Measurements from ENCODE around the gene CPXM2. TPM values are rescaled to one million over a fixed set of nuclear protein-coding genes. Genes with fewer than 3 reads are reported as not detected.
"Not testable (repeated sequence)": the region's sequence is repeated elsewhere in the genome, so short reads cannot be mapped to it uniquely, and the experiment has no call there.

The CPXM2 gene
- total RNA-seq, 1 experiment from 2014 or later, result not detected

- Mint-ChIP-seq H3K27ac (ENCODE audit: low read depth, unreplicated experiment) (no peak overlapping the region), H3K4me3 (ENCODE audit: unreplicated experiment) (no peak overlapping the region), H3K9me3 (ENCODE audit: unreplicated experiment) (no peaks in the 10 kb centered on the region), H3K4me1 (ENCODE audit: insufficient read depth, unreplicated experiment) (peaks cover 6% of the 10 kb centered on the region), H3K36me3 (ENCODE audit: insufficient read depth, unreplicated experiment) (no peaks in the 10 kb centered on the region), H3K27me3 (ENCODE audit: insufficient read depth, unreplicated experiment) (peaks cover 23% of the 10 kb centered on the region)
- BruUV-seq (replicated peaks), result no TSS peak
- intact Hi-C loops (cut with micrococcal nuclease), result no loop called here
- DNase-seq (ENCODE audit: unreplicated experiment), result no peak
- TF ChIP-seq, protein P1, sequence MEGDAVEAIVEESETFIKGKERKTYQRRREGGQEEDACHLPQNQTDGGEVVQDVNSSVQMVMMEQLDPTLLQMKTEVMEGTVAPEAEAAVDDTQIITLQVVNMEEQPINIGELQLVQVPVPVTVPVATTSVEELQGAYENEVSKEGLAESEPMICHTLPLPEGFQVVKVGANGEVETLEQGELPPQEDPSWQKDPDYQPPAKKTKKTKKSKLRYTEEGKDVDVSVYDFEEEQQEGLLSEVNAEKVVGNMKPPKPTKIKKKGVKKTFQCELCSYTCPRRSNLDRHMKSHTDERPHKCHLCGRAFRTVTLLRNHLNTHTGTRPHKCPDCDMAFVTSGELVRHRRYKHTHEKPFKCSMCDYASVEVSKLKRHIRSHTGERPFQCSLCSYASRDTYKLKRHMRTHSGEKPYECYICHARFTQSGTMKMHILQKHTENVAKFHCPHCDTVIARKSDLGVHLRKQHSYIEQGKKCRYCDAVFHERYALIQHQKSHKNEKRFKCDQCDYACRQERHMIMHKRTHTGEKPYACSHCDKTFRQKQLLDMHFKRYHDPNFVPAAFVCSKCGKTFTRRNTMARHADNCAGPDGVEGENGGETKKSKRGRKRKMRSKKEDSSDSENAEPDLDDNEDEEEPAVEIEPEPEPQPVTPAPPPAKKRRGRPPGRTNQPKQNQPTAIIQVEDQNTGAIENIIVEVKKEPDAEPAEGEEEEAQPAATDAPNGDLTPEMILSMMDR (IDR thresholded peaks at IDR 0.05; ENCODE audit: unreplicated experiment), result no peak
- ChIA-PET POLR2A (no interaction called here), CTCF (no interaction called here)
Measured at GRCh38 chr10:123742751-123743440, 148.7 kb downstream of the CPXM2 start.

DNA sequence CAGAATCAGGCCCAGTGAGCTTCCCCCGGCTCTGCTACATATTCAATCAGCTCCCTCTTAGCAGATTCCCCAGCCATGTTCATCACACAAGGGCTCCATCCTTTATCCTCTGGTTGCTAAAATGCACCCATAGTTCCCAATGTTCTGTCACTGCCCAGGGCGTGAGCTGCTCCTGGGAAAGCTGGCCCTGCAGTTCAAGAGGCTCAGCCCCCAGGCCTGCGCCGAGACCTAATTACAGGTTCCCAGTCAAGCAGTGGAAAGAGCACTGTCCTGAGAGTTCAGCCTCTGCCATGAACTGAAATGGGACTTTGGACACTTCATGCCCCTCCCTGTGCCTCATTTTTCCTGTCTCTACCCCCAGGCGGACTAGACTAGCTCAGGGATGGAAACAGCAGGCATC lies 149.9 kb downstream of the CPXM2 start:
- Mint-ChIP-seq H3K27ac (ENCODE audit: low read depth, unreplicated experiment) (no peak overlapping the region), H3K27me3 (ENCODE audit: insufficient read depth, unreplicated experiment) (peaks cover 23% of the 10 kb centered on the region), H3K9me3 (ENCODE audit: unreplicated experiment) (no peaks in the 10 kb centered on the region), H3K36me3 (ENCODE audit: insufficient read depth, unreplicated experiment) (no peaks in the 10 kb centered on the region), H3K4me3 (ENCODE audit: unreplicated experiment) (no peak overlapping the region), H3K4me1 (ENCODE audit: insufficient read depth, unreplicated experiment) (peaks cover 6% of the 10 kb centered on the region)
- intact Hi-C loops (cut with micrococcal nuclease), result no loop called here
- TF ChIP-seq, protein P1 (IDR thresholded peaks at IDR 0.05; ENCODE audit: unreplicated experiment), result no peak
- no peak for DNase-seq (ENCODE audit: unreplicated experiment)
- ChIA-PET CTCF (interaction anchor here (0.6 to 1.0 kb wide), 2 partner anchors 159 to 1196 kb away, joined by 3 to 5 read pairs; no protein-coding TSS in a partner anchor), POLR2A (no interaction called here)
- no TSS peak for BruUV-seq (replicated peaks)

- no peak overlapping the region for H3K4me3 Mint-ChIP-seq (ENCODE audit: unreplicated experiment)
- ChIA-PET POLR2A (no interaction called here), CTCF (interaction anchor here (1.0 kb wide), 1 partner anchor 159 kb away, joined by 5 read pairs; no protein-coding TSS in a partner anchor)
- TF ChIP-seq, protein P1 (IDR thresholded peaks at IDR 0.05; ENCODE audit: unreplicated experiment), result no peak
- no peaks in the 10 kb centered on the region for H3K9me3 Mint-ChIP-seq (ENCODE audit: unreplicated experiment)
- BruUV-seq (replicated peaks), result no TSS peak
- no peak for DNase-seq (ENCODE audit: unreplicated experiment)
- no peak overlapping the region for H3K27ac Mint-ChIP-seq (ENCODE audit: low read depth, unreplicated experiment)
- H3K27me3 Mint-ChIP-seq (ENCODE audit: insufficient read depth, unreplicated experiment), result peaks cover 23% of the 10 kb centered on the region
- H3K36me3 Mint-ChIP-seq (ENCODE audit: insufficient read depth, unreplicated experiment), result no peaks in the 10 kb centered on the region
- intact Hi-C loops (cut with micrococcal nuclease), result no loop called here
- H3K4me1 Mint-ChIP-seq (ENCODE audit: insufficient read depth, unreplicated experiment), result peaks cover 6% of the 10 kb centered on the region
Measured at GRCh38 chr10:123741146-123741545, 150.5 kb downstream of the CPXM2 start.

DNA sequence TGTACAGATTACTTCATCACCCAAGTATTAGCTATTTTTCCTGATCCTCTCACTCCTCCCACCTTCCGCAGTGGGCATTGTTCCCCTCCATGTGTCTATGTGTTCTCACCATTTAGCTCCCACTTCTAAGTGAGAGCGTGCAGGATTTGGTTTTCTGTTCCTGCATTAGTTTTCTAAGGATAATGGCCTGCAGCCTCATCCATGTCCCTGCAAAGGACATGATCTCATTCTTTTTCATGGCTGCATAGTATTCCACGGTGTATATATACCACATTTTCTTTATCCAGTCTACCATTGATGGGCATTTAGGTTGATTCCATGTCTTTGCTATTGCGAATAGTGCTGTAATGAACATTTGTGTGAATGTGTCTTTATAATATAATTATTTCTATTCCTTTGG lies 154.7 kb downstream of the CPXM2 start:
- H3K27me3 Mint-ChIP-seq (ENCODE audit: insufficient read depth, unreplicated experiment), result peaks cover 11% of the 10 kb centered on the region

More for the DNA sequence above, 154.7 kb downstream of the CPXM2 start:
- BruUV-seq (replicated peaks); intact Hi-C loops (cut with micrococcal nuclease); H3K4me1 Mint-ChIP-seq (ENCODE audit: insufficient read depth, unreplicated experiment); H3K4me3 Mint-ChIP-seq (ENCODE audit: unreplicated experiment); CTCF ChIA-PET; POLR2A ChIA-PET; H3K36me3 Mint-ChIP-seq (ENCODE audit: insufficient read depth, unreplicated experiment); H3K27ac Mint-ChIP-seq (ENCODE audit: low read depth, unreplicated experiment); H3K9me3 Mint-ChIP-seq (ENCODE audit: unreplicated experiment); DNase-seq (ENCODE audit: unreplicated experiment): not testable (repeated sequence)
